NCI-H226 (cell line): Measurements from ENCODE around the gene TEPSIN.

Source experiments
- DNase-seq: peaks from one replicate; pipeline ENCODE4 v3.0.0-alpha.2; 2015

The TEPSIN gene

DNA sequence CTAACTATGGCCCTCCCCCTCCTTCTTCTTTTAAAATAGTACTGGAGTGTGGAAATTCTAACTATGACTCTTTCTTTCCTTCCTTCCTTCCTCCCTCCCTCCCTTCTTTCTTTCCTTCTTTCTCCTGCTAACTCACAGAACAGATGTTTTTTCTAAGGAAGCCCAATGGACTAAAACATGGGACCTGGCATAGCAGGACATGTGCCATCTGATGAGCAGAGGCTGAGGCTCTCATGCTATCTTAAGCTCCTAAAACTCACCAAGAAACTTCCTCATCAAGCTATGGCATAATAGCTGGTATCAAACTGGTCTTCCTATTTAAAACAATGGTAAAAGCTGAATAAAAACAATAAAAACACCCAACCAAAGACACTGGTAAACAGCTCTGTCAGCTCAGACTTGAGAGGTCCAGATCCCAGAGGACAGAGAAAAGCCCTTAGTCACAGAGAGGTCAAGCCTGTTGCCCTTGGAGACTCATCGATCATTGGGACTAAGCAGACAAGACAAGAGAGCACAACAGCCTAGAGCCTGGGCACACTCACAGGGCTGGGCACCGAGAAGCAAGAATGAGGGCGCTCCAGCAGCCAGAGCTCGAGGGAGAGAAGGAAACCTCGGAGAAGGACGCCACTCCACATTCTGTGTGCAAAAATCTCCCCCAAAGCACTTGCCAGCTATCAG, 28.7 kb upstream of the TEPSIN start:
- no peak for DNase-seq

DNA sequence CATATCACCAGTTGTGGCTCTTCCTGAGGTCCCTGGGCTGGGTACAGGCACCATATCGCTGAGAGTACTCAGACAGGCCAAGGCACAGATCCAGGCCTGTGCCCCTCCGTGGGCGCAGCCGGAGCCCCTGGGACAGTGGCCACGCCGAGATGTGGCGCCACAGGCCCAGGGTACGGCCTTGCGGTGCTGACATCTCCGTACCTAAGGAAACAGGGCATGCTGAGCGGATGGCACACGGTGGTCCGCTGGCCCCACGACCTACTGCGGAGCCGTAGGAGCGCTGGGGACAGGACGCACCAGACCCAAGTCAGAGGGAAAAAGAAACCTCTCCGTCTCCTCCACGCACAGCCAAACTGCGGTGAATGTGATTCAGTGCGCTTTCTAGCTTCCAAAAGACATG, 26.7 kb upstream of the TEPSIN start:
- no peak for DNase-seq

DNA sequence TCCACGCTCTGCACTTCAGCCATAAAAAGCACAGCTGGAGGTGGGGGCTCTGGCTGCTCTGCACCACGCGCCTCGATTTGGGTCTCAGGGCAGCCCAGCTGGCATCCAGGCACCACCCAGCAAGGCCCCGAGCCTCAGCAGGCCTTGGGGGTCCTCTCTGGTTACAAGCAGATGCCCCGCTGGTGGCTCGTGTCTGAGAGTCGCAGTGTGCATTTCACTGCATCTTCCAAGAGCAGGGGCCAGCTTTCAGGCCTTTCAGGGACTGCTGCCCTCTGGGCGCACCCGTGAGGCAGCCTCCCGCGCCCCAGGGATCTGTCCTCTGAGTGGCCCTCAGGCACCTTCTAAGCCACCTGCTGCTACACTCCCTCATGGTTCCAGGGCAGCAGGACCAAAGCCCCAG, 25.8 kb upstream of the TEPSIN start:
- no peak for DNase-seq

GRCh38 chr17:81263371-81264181, 24.7 kb upstream of the TEPSIN start:
- DNase-seq, result no peak

- no peak for DNase-seq
These were observed 22.9 kb upstream of the TEPSIN start for GRCh38 chr17:81261582-81262336.

DNA sequence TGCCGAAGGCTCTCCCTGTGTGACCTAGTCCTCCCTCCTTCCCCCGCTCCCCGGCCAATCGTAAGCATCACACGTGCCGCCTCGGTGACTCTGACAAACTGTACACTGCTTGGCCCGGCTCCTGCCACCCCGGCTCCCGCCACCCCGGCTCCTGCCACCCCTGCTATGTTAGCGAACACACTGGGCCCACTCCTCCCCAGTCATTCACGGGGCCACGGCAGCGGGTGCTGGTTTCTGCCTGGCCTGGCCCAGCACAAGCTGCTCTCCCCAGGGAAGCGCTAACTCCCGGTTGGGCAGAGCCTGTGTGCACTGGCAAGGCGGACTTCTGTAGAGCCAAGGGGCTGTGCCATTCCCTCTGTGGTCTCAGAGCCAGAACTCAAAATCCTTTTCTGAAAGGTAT, 22.2 kb upstream of the TEPSIN start:
- no peak for DNase-seq

DNA sequence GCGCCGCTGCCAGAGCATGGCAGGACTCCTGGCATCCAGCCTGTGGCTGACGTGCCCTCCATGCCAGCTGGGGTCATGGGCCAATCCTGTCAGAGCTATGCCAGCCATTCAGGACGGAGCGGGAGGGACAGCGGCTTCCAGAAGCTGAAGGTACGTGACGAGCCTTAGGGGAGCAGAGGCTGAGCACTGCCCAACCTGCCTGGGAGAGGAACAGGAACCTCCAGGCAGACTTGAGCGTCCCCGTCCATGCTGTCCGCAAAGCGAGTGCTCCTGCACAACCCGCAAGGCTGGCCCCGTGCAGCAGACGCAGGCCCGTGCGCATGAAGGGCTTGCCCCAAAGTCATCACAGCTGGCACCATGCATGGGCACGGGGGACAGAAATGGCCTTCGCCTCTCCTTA, 21.8 kb upstream of the TEPSIN start:
- DNase-seq, result no peak

- no peak for DNase-seq
These were observed 21.3 kb upstream of the TEPSIN start for GRCh38 chr17:81260171-81260570.

- DNase-seq, result no peak
These were observed 20.3 kb upstream of the TEPSIN start for GRCh38 chr17:81259058-81259605.

GRCh38 chr17:81258292-81258691, 19.4 kb upstream of the TEPSIN start:
- no peak for DNase-seq

- no peak for DNase-seq
These were observed 18.7 kb upstream of the TEPSIN start for GRCh38 chr17:81257533-81257932.

DNA sequence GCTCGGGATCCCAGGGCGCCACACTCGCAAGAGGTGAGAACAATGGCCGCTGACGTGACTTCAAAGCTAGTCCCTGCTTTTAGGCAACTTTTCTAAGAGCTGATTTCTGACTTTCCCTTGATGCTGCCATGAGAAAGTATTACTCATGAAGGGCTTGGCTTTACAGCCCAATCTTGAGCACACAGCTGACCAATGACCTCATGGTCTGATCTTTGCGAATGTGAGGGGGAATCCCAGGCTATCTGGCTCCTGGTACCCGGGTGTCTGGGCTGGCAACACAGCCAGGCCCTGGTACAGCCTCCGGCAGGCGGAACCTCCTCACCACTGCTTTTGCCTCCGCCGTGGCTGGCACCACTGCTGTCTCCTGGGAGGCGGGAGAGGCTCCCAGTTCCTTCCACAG, 17.8 kb upstream of the TEPSIN start:
- peak; percentile 96 for DNase-seq

GRCh38 chr17:81254955-81255717, 16.3 kb upstream of the TEPSIN start:
- peak; percentile 86 for DNase-seq

GRCh38 chr17:81253358-81254131, 14.7 kb upstream of the TEPSIN start:
- no peak for DNase-seq

GRCh38 chr17:81252987-81253329, 14.1 kb upstream of the TEPSIN start:
- DNase-seq, result no peak

GRCh38 chr17:81252326-81252986, 13.6 kb upstream of the TEPSIN start:
- no peak for DNase-seq

GRCh38 chr17:81251709-81252301, 12.9 kb upstream of the TEPSIN start:
- DNase-seq, result no peak

GRCh38 chr17:81251094-81251708, 12.3 kb upstream of the TEPSIN start:
- no peak for DNase-seq

- DNase-seq, result no peak
These were observed 11.6 kb upstream of the TEPSIN start for GRCh38 chr17:81250286-81251093.
